Lower leg skin (tissue), 3 donors: ENCODE results near the gene TOGARAM2.

Source experiments
- CTCF ChIP-seq, 3 donors: fragments of 450-650 bp; IDR thresholded peaks; one replicate each; pipeline ENCODE4 v1.5.1; 2016; ENCODE audit warnings: antibody characterized with exemption in 3 of 3, mild to moderate bottlenecking in 3 of 3, moderate library complexity in 2 of 3
- POLR2A ChIP-seq, 2 donors: fragments of 450-650 bp; IDR thresholded peaks; one replicate each; pipeline ENCODE4 v1.6.1; 2016 to 2017; ENCODE audit warnings: antibody characterized with exemption in 2 of 2, mild to moderate bottlenecking in 1 of 2, moderate library complexity in 1 of 2

GRCh38 chr2:28970464-28971160 lies 10.5 kb upstream of the TOGARAM2 start:
- TF ChIP-seq CTCF (IDR thresholded peaks at IDR 0.05) (no peak), POLR2A (IDR thresholded peaks at IDR 0.05) (no peak)
